GM18858 (cell line): ENCODE measurements around the gene ATP8B4.

Experiments
- ATAC-seq: cut with Tn5 transposase; IDR thresholded peaks from one replicate; pipeline ENCODE4 v1.9.1; 2021; ENCODE audit not compliant: unreplicated experiment

ATP8B4 gene

DNA sequence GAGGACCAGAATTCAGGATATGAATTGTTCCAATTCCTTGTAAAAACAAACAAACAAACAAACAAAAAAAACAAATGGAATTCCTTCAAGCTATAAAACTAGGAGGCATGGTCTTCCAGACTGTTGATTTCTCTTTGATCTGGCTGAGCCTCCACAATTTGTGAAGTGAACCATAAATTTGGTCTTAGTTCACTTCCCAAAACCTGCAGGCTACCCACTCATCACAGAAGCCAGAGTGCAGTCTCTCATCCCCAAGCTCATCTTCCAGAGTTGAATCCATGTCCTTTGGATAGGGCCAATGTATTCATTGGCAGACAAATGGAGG, 294.3 kb downstream of the ATP8B4 start:
- no peak for ATAC-seq

DNA sequence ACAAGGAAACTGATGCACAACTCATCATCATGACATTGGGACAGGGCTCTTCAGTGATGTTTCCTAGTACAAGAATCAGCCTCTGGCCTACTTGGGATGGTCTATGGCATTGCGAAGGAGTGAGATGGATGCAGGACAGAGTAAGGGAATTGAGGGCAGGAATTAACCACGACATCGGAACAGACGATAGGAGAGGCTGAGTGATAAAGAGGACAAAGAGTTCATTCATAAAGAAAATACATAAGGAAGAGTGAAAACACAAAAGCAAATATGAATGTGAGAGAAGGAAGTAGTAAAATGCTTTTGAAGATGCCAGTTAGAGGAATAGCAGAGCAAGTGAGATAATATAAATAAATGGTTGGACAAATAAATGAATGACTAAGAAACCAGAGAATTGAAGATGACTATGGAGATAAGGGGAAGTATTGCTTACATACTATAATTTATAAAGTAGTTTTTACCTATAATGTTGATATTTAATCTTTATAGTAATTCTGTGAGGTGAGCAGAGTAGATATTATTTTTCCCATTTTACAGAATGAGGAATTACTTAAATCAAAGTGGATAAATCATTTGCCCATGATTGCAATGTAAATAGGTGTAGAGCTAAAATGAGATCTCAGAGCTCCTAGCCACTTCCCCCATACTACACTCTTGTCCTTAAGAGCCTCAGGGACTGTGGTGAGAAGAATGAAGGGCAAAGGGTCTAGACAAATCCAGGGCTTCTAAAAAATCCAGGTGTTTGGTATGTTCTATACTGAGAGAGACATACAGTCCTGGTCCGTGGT, 294.9 kb downstream of the ATP8B4 start:
- ATAC-seq, result no peak

DNA sequence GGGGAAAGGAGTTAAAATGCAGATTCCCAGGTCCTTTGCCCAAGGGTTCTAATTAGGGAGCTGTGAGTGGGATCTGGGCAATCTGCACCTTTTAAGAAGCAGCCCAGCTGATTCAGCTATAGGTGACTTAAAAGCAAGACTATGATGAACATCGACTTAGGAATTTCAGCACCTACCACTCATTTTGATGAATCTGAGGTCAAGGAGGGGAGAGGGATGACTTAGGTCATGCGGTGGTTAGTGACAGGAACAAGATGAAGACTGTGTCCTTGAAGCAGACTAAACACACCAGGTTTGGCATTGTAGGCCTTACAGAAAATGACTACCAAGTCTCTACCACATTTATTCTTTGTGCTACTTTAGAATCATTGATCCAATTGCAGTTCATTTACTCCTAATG, 301.9 kb downstream of the ATP8B4 start:
- ATAC-seq, result no peak

DNA sequence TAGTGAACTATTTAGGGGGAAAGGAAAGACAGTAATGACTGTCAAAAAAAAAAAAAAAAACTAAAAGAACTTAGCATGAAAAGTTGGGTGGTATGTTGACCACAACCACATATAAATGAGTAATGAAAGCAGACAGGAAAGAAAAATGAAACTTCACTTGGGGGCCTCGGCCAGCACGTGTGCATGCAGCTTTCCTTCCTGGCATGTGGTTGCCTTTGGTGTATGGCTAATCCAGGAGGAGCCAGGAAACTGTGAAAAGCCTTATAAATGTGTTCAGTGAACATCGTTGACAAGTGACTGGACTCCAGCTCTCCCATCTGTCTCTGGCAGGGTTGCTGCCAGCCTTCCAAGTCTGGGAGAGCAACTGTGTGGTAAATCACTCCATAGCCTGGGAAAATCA, 303.1 kb downstream of the ATP8B4 start:
- ATAC-seq, result peak; percentile 56

DNA sequence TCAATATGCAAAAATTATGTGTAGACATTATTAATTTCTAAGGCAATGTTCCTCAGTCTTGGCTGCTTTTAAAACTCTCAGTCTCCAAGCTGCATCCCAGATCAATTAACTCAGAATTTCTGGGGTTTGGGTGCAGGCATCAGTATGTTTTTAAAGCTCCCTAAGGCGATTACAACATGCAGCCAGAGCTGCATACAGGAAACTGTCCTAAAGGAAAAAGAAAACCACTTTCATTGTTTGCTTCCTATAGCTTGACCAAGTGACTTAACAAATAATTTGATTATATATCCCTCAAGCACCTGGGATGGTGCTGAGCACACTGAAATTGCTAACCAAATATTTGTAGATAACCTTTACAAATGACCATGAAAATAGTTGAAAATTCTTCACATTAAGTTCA, 303.5 kb downstream of the ATP8B4 start:
- no peak for ATAC-seq

DNA sequence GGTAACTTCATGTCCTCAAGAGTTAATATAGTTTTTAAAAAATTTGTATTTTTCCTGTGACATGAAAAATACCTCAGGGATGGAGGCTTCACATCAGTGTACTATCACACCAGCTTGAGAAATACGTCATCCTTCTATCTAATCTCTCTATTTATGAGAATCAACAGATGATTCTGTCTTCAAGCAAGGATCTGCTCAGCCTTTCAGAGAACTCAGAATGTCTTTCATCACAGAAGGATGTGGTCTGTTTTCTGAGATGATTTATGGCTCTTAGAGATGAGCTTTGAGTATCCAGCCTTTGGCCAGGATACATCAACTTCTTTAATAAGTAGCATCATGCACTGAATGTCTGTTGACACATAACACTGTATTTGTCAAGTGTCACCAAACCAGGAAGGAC, 304.3 kb downstream of the ATP8B4 start:
- ATAC-seq, result no peak

DNA sequence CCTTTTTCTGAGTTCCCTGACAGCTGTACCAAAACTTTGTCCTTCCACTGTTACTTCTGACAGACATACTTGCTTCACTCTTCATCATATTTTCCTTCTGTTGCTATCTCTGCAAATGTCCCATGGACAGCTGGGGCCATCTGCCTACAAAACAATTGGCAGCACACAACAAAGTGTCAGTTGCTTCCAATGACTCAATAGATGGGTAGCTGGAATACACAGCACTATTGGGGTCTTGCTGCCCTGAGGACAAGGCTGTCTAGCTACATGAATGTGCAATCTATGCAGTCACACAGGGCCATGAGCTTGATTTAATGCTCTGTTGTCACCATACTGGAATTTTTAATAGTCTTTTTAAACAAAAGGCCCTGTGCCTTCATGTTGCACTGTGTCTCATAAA, 305.4 kb downstream of the ATP8B4 start:
- no peak for ATAC-seq

DNA sequence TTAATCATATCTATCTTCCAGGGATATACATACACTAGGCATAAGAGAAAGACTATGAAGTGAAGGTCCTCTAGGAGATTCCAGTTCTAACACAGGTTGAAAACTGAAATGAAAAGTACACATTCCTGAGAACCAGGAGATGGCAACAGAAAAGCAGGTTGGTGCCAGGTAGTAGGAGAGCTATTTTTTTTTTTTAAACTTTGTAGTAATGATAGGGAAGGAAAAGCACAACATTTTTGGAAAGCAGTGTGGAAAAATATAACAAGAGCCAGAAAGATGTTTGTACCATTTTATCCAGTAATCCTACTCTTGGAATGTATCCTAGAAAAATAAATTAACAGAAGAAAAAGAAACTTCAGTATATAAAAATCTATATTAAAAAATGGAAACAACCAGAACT, 308.3 kb downstream of the ATP8B4 start:
- no peak for ATAC-seq

DNA sequence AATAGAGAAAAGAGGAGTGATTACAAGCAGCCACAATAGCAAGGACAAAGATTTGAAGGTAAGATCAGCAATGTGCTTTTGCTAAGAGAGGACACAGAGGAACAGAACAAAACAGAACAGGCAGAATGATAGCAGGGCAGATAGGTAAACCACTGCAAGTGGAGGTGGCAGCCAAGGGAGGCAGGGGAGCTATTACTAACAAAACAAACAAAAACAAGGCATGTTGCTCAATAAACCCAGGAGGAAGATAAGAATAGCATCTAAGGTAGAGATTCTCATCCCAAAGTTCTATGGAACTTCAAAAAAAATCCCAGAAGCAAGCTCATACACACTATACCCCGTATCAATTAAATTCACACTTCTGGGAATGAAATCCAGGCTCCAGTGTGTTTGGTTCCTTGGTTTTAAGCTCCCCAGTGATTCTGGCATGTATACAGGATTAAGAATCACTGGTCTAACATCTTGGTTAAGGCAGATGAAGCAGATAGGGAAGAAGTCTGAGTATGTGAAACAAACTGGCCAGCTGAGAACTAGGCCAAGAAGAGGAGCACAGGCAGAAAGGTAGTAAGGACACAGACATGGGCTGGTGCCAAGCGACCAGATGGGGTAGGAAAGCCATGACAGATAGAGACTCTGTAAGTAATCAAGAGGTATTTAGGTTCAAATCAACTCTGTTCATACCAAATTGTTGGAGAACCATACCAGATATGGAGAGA, 309.0 kb downstream of the ATP8B4 start:
- ATAC-seq, result no peak

DNA sequence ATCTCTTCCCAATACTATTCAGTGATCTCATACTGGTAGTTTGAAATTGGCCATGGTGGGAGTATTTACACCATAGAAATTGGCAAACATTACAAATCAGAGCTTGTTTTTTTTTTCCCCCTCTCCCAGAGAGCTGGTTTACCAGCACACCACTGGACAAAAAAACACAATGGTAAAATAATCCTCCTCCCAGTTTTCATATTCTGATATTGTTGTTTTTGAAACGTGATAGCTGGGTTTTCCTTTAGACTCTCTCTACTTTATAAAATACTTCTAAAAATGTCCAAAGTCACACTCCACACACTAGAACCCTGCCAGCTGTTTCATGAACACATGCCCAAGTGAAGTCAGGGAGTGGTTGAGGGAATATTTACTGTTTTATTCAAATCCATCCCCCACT, 310.7 kb downstream of the ATP8B4 start:
- ATAC-seq, result no peak
